ENCODE data around the gene TEC. TPM values are rescaled to one million over a fixed set of nuclear protein-coding genes. Genes with fewer than 3 reads are reported as not detected.

The TEC gene
- total RNA-seq, 1 donor from 2014 or later = not detected

DNA sequence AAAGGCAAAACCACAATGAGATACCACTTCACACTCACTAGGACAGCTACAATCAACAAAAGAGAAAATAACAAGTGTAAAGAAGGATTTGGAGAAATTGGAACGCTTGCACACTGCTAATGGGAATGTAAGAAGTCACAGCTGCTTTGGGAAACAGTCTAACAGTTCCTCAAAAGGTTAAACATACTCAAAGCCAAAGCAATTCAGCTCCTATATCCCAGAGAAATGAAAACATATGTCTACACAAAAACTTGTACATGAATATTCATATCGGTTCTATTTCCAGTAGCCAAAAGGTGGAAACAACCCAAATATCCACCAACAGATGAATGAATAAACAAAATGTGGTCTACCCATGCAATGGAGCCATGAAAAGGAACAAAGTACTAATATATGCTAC, 64.0 kb downstream of the TEC start:
- no peak for DNase-seq (ENCODE audit: low spot score)
- Histone ChIP-seq H4K20me1 (ENCODE audit: low read depth) (no peaks in the 10 kb centered on the region), H3K27me3 (no peaks in the 10 kb centered on the region), H3K9me3 (ENCODE audit: low read depth) (no peaks in the 10 kb centered on the region), H3F3A (ENCODE audit: low read depth) (no peaks in the 10 kb centered on the region), H3K79me2 (ENCODE audit: low read depth) (no peaks in the 10 kb centered on the region), H3K27ac (no peak overlapping the region), H3K36me3 (no peaks in the 10 kb centered on the region), H2AFZ (replicated peaks) (no peak overlapping the region), H3K4me1 (peaks cover 7% of the 10 kb centered on the region), H3K4me2 (no peak overlapping the region), H3K9ac (no peak overlapping the region), H3K4me3 (no peak overlapping the region)
- no peak overlapping the region for H3K27ac Mint-ChIP-seq
- no peaks in the 10 kb centered on the region for H3K27me3 Mint-ChIP-seq (ENCODE audit: insufficient read depth, low read depth)
- TF ChIP-seq, protein P1, sequence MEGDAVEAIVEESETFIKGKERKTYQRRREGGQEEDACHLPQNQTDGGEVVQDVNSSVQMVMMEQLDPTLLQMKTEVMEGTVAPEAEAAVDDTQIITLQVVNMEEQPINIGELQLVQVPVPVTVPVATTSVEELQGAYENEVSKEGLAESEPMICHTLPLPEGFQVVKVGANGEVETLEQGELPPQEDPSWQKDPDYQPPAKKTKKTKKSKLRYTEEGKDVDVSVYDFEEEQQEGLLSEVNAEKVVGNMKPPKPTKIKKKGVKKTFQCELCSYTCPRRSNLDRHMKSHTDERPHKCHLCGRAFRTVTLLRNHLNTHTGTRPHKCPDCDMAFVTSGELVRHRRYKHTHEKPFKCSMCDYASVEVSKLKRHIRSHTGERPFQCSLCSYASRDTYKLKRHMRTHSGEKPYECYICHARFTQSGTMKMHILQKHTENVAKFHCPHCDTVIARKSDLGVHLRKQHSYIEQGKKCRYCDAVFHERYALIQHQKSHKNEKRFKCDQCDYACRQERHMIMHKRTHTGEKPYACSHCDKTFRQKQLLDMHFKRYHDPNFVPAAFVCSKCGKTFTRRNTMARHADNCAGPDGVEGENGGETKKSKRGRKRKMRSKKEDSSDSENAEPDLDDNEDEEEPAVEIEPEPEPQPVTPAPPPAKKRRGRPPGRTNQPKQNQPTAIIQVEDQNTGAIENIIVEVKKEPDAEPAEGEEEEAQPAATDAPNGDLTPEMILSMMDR (IDR thresholded peaks at IDR 0.05) = no peak
- TF ChIP-seq EZH2 (IDR thresholded peaks at IDR 0.05) (no peak), EZH2phosphoT487 (IDR thresholded peaks at IDR 0.05) (no peak)
- no peaks in the 10 kb centered on the region for H3K9me3 Mint-ChIP-seq
- peaks cover 6% of the 10 kb centered on the region for H3K4me1 Mint-ChIP-seq
- no peaks in the 10 kb centered on the region for H3K36me3 Mint-ChIP-seq
- no peak overlapping the region for H3K4me3 Mint-ChIP-seq

DNA sequence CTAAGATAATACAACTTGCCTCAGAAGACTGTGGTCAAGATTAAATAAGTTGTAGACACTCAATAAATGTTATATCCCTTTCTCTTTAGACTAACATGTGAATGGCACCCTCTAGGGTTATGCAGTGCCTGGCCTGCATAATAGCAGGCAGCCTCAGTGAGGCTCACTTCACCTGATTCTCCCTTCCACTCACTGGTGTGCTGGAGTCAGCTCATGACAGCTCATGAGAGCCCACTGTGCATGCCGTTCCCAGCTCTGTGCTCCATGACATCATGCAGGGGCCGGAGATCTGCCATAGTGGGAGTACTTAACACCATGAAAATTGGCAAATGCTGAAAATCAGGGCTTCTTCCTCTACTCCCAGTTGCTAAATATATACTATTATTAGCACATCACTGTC, 64.5 kb downstream of the TEC start:
- H3K27ac Mint-ChIP-seq = no peak overlapping the region
- no peaks in the 10 kb centered on the region for H3K36me3 Mint-ChIP-seq
- H3K9ac ChIP-seq = no peak overlapping the region
- no peaks in the 10 kb centered on the region for H3K27me3 Mint-ChIP-seq (ENCODE audit: insufficient read depth, low read depth)
- H3K36me3 ChIP-seq = no peaks in the 10 kb centered on the region
- H3K27ac ChIP-seq = no peak overlapping the region
- no peak overlapping the region for H3K4me3 Mint-ChIP-seq
- no peaks in the 10 kb centered on the region for H3K9me3 Mint-ChIP-seq
- no peaks in the 10 kb centered on the region for H4K20me1 ChIP-seq (ENCODE audit: low read depth)
- peaks cover 6% of the 10 kb centered on the region for H3K4me1 Mint-ChIP-seq
- DNase-seq (ENCODE audit: low spot score) = no peak
- H3K27me3 ChIP-seq = no peaks in the 10 kb centered on the region
- peaks cover 7% of the 10 kb centered on the region for H3K4me1 ChIP-seq
- H3K4me2 ChIP-seq = no peak overlapping the region
- H3K79me2 ChIP-seq (ENCODE audit: low read depth) = no peaks in the 10 kb centered on the region
- TF ChIP-seq EZH2 (IDR thresholded peaks at IDR 0.05) = no peak
- no peak for TF ChIP-seq EZH2phosphoT487 (IDR thresholded peaks at IDR 0.05)
- TF ChIP-seq, protein P1 (IDR thresholded peaks at IDR 0.05) = no peak
- H3K4me3 ChIP-seq = no peak overlapping the region
- H2AFZ ChIP-seq (replicated peaks) = no peak overlapping the region
- H3F3A ChIP-seq (ENCODE audit: low read depth) = no peaks in the 10 kb centered on the region
- no peaks in the 10 kb centered on the region for H3K9me3 ChIP-seq (ENCODE audit: low read depth)

DNA sequence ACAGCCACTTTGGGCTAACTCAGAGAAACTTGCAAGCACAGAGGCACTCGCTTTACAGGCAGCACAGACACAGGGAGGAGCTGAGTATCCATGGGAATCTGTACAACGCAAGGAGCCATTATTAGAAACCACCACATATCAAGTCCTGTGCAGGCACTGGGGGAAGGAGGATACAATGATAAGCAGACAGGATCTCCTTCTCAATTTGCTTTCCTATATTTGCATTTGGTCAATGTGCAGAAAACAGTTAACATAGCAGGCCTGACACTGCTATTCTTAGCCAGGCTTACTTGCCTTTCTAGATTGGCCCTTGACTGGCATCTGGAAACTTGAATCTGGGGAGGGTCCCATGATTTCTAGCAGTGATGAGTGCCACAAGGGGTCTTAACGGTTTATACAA, 65.8 kb downstream of the TEC start:
- no peaks in the 10 kb centered on the region for H3K36me3 ChIP-seq
- Mint-ChIP-seq H3K36me3 (no peaks in the 10 kb centered on the region), H3K4me3 (no peak overlapping the region), H3K9me3 (no peaks in the 10 kb centered on the region), H3K27me3 (ENCODE audit: insufficient read depth, low read depth) (no peaks in the 10 kb centered on the region), H3K4me1 (peaks cover 6% of the 10 kb centered on the region), H3K27ac (no peak overlapping the region)
- H3K27me3 ChIP-seq = no peaks in the 10 kb centered on the region
- H3K9me3 ChIP-seq (ENCODE audit: low read depth) = no peaks in the 10 kb centered on the region
- H3K79me2 ChIP-seq (ENCODE audit: low read depth) = no peaks in the 10 kb centered on the region
- H3K9ac ChIP-seq = no peak overlapping the region
- no peak overlapping the region for H3K4me2 ChIP-seq
- peaks cover 7% of the 10 kb centered on the region for H3K4me1 ChIP-seq
- no peak overlapping the region for H3K27ac ChIP-seq
- TF ChIP-seq EZH2 (IDR thresholded peaks at IDR 0.05) (no peak), EZH2phosphoT487 (IDR thresholded peaks at IDR 0.05) (no peak)
- TF ChIP-seq, protein P1 (IDR thresholded peaks at IDR 0.05) = no peak
- H2AFZ ChIP-seq (replicated peaks) = no peak overlapping the region
- H3K4me3 ChIP-seq = no peak overlapping the region
- H3F3A ChIP-seq (ENCODE audit: low read depth) = no peaks in the 10 kb centered on the region
- DNase-seq (ENCODE audit: low spot score) = no peak
- H4K20me1 ChIP-seq (ENCODE audit: low read depth) = no peaks in the 10 kb centered on the region

All from neural progenitor cell (in vitro differentiated cells).